ENCODE measurements around the gene ZMIZ1.
A peak's percentile ranks its signal among the peaks of the same experiment; 100 is the strongest.

The ZMIZ1 gene

GRCh38 chr10:79125092-79125491 lies 56.3 kb downstream of the ZMIZ1 start:
- no peak overlapping the region for H2BK5ac ChIP-seq (ENCODE audit: low read depth, low read length, poor library complexity, severe bottlenecking)
- H3K4ac ChIP-seq (ENCODE audit: low read depth in 1 of 2, low read length in 2 of 2), result no peak overlapping the region
- H2AK5ac ChIP-seq (ENCODE audit: low read length, severe bottlenecking), result no peak overlapping the region
- no peak overlapping the region for H3K27ac ChIP-seq (ENCODE audit: low read length, poor library complexity, severe bottlenecking)
- H3K36me3 ChIP-seq (ENCODE audit: control insufficient read depth in 1 of 2, insufficient read depth in 2 of 2, low read depth in 1 of 2, low read length in 2 of 2), result peaks cover 76 to 84% of the 10 kb centered on the region in 2 experiments
- H2BK15ac ChIP-seq (ENCODE audit: low read depth, poor library complexity, severe bottlenecking), result no peak overlapping the region
- no peak overlapping the region for H2AFZ ChIP-seq (ENCODE audit: low read depth, low read length)
- no peak overlapping the region for H3K23ac ChIP-seq (ENCODE audit: low read length in 2 of 2)
- no peaks in the 10 kb centered on the region for H3K9me3 ChIP-seq (ENCODE audit: control insufficient read depth, low read length)
- H3K79me1 ChIP-seq (replicated peaks; ENCODE audit: low read length, poor library complexity, severe bottlenecking), result peaks cover 33% of the 10 kb centered on the region
- H3K27me3 ChIP-seq (ENCODE audit: control insufficient read depth in 1 of 2, insufficient read depth in 1 of 2, low read length in 2 of 2), result no peaks in the 10 kb centered on the region
- no peak overlapping the region for H4K8ac ChIP-seq (ENCODE audit: low read length)
- no peak overlapping the region for H2BK120ac ChIP-seq (ENCODE audit: low read depth, low read length)
- no peak for DNase-seq
- peaks cover 75% of the 10 kb centered on the region for H3K4me1 ChIP-seq (ENCODE audit: control insufficient read depth, insufficient read depth, low read depth, low read length)
- H3K14ac ChIP-seq (ENCODE audit: low read length in 2 of 2), result no peak overlapping the region
- H3K4me3 ChIP-seq (ENCODE audit: insufficient read depth in 1 of 2, low read depth in 1 of 2, low read length in 2 of 2), result no peak overlapping the region
- WGBS, result 90% methylated on average over 7 of the region's 7 CpGs
- no peak overlapping the region for H3K18ac ChIP-seq (ENCODE audit: low read depth in 1 of 2, low read length in 2 of 2)
- H4K91ac ChIP-seq (ENCODE audit: low read length), result no peak overlapping the region
- no peak overlapping the region for H3K9ac ChIP-seq (ENCODE audit: low read length)
- H2BK12ac ChIP-seq (ENCODE audit: low read length in 2 of 2), result no peak overlapping the region
- H3K4me2 ChIP-seq (ENCODE audit: low read length, poor library complexity, severe bottlenecking), result no peak overlapping the region

DNA sequence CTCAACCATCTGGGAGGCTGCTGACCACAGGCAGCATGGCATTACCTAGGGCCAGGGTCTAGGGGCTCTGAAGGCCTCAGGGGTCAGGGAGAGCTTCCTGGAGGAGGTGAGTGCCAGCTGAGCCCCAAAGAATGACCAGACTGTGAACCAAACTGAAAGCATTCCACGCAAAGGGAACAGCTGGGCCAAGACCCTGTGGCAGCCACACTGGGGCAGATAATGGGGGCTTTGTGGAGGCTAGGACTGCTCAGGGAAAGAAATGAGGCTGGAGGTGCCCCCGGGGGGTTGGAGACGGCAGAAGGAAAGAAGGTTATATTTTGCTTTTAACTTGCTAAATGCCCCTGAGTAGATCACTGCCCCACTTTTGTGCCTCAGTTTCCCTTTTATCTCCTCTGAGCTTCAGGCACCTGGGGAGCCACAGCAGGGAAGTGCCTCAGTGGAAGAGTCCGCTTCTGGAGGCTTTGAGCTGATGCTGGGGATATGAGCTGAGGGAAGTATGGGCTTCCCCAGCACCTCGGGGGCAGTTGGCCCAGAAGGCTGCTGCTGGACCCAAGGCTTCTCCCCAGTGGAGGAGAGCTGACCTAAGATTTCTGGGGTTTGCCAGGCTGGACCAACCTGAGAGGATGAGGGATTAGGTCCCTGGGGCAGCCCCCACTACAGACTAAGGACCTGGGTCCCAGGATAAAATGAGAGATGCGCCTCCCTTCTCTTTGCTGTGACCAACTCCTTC lies 57.8 kb downstream of the ZMIZ1 start:
- WGBS, result 93% methylated on average over 4 of the region's 6 CpGs
- peak overlapping the region in 1 of 2 experiments; percentile 69 for H3K14ac ChIP-seq (ENCODE audit: low read length in 2 of 2)
- no peak for DNase-seq
- no peak overlapping the region for H3K27ac ChIP-seq (ENCODE audit: low read length, poor library complexity, severe bottlenecking)
- peak overlapping the region; percentile 57 for H3K9ac ChIP-seq (ENCODE audit: low read length)
- peaks cover 21% of the 10 kb centered on the region for H3K79me1 ChIP-seq (replicated peaks; ENCODE audit: low read length, poor library complexity, severe bottlenecking)
- no peak overlapping the region for H2AFZ ChIP-seq (ENCODE audit: low read depth, low read length)
- peak overlapping the region in 1 of 2 experiments; percentile 1 for H3K23ac ChIP-seq (ENCODE audit: low read length in 2 of 2)
- H3K36me3 ChIP-seq (ENCODE audit: control insufficient read depth in 1 of 2, insufficient read depth in 2 of 2, low read depth in 1 of 2, low read length in 2 of 2), result peaks cover 73 to 82% of the 10 kb centered on the region in 2 experiments
- H3K9me3 ChIP-seq (ENCODE audit: control insufficient read depth, low read length), result no peaks in the 10 kb centered on the region
- no peak overlapping the region for H3K4ac ChIP-seq (ENCODE audit: low read depth in 1 of 2, low read length in 2 of 2)
- H3K4me3 ChIP-seq (ENCODE audit: insufficient read depth in 1 of 2, low read depth in 1 of 2, low read length in 2 of 2), result no peak overlapping the region
- H2BK5ac ChIP-seq (ENCODE audit: low read depth, low read length, poor library complexity, severe bottlenecking), result no peak overlapping the region
- no peaks in the 10 kb centered on the region for H3K27me3 ChIP-seq (ENCODE audit: control insufficient read depth in 1 of 2, insufficient read depth in 1 of 2, low read length in 2 of 2)
- H4K8ac ChIP-seq (ENCODE audit: low read length), result peak overlapping the region; percentile 27
- H2BK15ac ChIP-seq (ENCODE audit: low read depth, poor library complexity, severe bottlenecking), result peak overlapping the region; percentile 15
- peak overlapping the region; percentile 16 to 54 for H3K18ac ChIP-seq (ENCODE audit: low read depth in 1 of 2, low read length in 2 of 2)
- peaks cover 79% of the 10 kb centered on the region for H3K4me1 ChIP-seq (ENCODE audit: control insufficient read depth, insufficient read depth, low read depth, low read length)
- no peak overlapping the region for H2AK5ac ChIP-seq (ENCODE audit: low read length, severe bottlenecking)
- H4K91ac ChIP-seq (ENCODE audit: low read length), result peak overlapping the region; percentile 14
- no peak overlapping the region for H3K4me2 ChIP-seq (ENCODE audit: low read length, poor library complexity, severe bottlenecking)
- H2BK12ac ChIP-seq (ENCODE audit: low read length in 2 of 2), result peak overlapping the region in 1 of 2 experiments; percentile 50
- no peak overlapping the region for H2BK120ac ChIP-seq (ENCODE audit: low read depth, low read length)

DNA sequence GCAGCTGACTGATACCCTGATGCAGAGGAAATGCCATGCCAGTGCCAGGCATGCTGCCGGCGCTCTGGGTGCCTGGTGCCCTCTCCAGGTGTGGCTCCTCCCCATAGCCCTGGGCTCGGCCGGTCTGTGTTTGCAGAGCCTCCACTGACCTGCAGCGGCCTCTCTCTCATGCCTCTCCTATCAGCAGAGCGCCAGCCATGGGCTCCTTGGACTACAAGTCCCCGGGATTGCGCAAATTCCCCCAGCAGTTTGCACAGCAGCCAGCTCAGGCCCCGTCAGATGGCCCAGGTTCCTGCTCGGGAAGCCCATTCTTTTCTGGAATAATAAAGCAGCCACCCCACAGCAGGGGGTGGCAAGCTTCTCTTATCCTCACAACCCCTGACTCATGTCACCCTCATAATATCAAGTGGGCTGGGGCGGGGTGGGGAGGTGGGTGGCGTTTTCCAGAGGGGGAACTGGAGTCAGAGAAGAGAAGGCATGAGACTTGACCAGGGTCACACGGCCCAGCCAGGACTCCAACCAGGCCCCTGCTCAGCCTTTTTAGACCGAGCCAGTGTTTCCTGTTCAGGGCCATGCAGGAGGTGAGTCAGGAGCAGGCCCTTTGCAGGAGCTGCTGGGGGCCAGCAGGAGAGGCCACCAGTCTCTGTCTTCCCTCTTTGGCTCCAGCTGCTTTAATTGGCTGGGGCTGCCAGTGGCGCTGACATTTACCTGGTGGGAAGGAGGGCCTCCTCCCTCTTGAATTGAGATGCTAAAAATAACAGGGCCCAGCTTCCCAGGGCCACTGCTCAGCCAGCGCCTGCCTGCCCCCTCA lies 58.6 kb downstream of the ZMIZ1 start:
- no peak overlapping the region for H4K91ac ChIP-seq (ENCODE audit: low read length)

More for the DNA sequence above, 58.6 kb downstream of the ZMIZ1 start:
- no peak overlapping the region for H2BK5ac ChIP-seq (ENCODE audit: low read depth, low read length, poor library complexity, severe bottlenecking)
- H2AK5ac ChIP-seq (ENCODE audit: low read length, severe bottlenecking), result no peak overlapping the region
- H4K8ac ChIP-seq (ENCODE audit: low read length), result peak overlapping the region; percentile 27
- H3K4ac ChIP-seq (ENCODE audit: low read depth in 1 of 2, low read length in 2 of 2), result no peak overlapping the region
- H3K27me3 ChIP-seq (ENCODE audit: control insufficient read depth in 1 of 2, insufficient read depth in 1 of 2, low read length in 2 of 2), result no peaks in the 10 kb centered on the region
- WGBS, result 39% methylated on average over 16 of the region's 16 CpGs
- DNase-seq, result peak; percentile 90
- H3K18ac ChIP-seq (ENCODE audit: low read depth in 1 of 2, low read length in 2 of 2), result peak overlapping the region; percentile 16 to 54
- peak overlapping the region in 1 of 2 experiments; percentile 69 for H3K14ac ChIP-seq (ENCODE audit: low read length in 2 of 2)
- no peak overlapping the region for H2BK120ac ChIP-seq (ENCODE audit: low read depth, low read length)
- no peak overlapping the region for H2AFZ ChIP-seq (ENCODE audit: low read depth, low read length)
- H3K4me3 ChIP-seq (ENCODE audit: insufficient read depth in 1 of 2, low read depth in 1 of 2, low read length in 2 of 2), result no peak overlapping the region
- peaks cover 15% of the 10 kb centered on the region for H3K79me1 ChIP-seq (replicated peaks; ENCODE audit: low read length, poor library complexity, severe bottlenecking)
- H3K9ac ChIP-seq (ENCODE audit: low read length), result peak overlapping the region; percentile 57
- H2BK15ac ChIP-seq (ENCODE audit: low read depth, poor library complexity, severe bottlenecking), result no peak overlapping the region
- H3K23ac ChIP-seq (ENCODE audit: low read length in 2 of 2), result peak overlapping the region in 1 of 2 experiments; percentile 6
- no peaks in the 10 kb centered on the region for H3K9me3 ChIP-seq (ENCODE audit: control insufficient read depth, low read length)
- H3K36me3 ChIP-seq (ENCODE audit: control insufficient read depth in 1 of 2, insufficient read depth in 2 of 2, low read depth in 1 of 2, low read length in 2 of 2), result peaks cover 73 to 82% of the 10 kb centered on the region in 2 experiments
- peak overlapping the region in 1 of 2 experiments; percentile 50 for H2BK12ac ChIP-seq (ENCODE audit: low read length in 2 of 2)
- H3K4me1 ChIP-seq (ENCODE audit: control insufficient read depth, insufficient read depth, low read depth, low read length), result peaks cover 86% of the 10 kb centered on the region
- peak overlapping the region; percentile 14 for H3K27ac ChIP-seq (ENCODE audit: low read length, poor library complexity, severe bottlenecking)
- H3K4me2 ChIP-seq (ENCODE audit: low read length, poor library complexity, severe bottlenecking), result no peak overlapping the region

Data from mesenchymal stem cell (in vitro differentiated cells and primary cell).